ENCODE measurements around the gene GYPE. TPM values are rescaled to one million over a fixed set of nuclear protein-coding genes. Genes with fewer than 3 reads are reported as not detected.
"Not testable (repeated sequence)": the region's sequence is repeated elsewhere in the genome, so short reads cannot be mapped to it uniquely, and the experiment has no call there.

GYPE gene
- total RNA-seq, 1 experiment from 2014 or later = not detected

- H3K9me3 Mint-ChIP-seq (ENCODE audit: unreplicated experiment); H3K4me3 Mint-ChIP-seq (ENCODE audit: unreplicated experiment); BruUV-seq (replicated peaks); H3K27ac Mint-ChIP-seq (ENCODE audit: unreplicated experiment); intact Hi-C loops (cut with micrococcal nuclease; ENCODE audit: unreplicated experiment); H3K4me1 ChIP-seq; H3K27me3 Mint-ChIP-seq (ENCODE audit: insufficient read depth, unreplicated experiment); DNase-seq; H3K4me1 Mint-ChIP-seq (ENCODE audit: low read depth, unreplicated experiment); H3K36me3 Mint-ChIP-seq (ENCODE audit: insufficient read depth, unreplicated experiment); H3K36me3 ChIP-seq (ENCODE audit: control insufficient read depth, insufficient read depth, low read length); CTCF ChIA-PET; H3K4me3 ChIP-seq (ENCODE audit: low read depth, low read length); POLR2A ChIA-PET; H3K27me3 ChIP-seq (replicated peaks; ENCODE audit: control insufficient read depth, insufficient read depth, low read length); H3K9me3 ChIP-seq: not testable (repeated sequence)
Measured at GRCh38 chr4:143829239-143829620, 76.1 kb downstream of the GYPE start.

Other genes with a start within 250 kb of the GYPE start
- not detected in 2 replicates for gene FREM3, start 204.9 kb downstream of the GYPE start, total RNA-seq (2022)
- not detected in 2 replicates for gene GYPB, start 113.8 kb upstream of the GYPE start, total RNA-seq (2022)
- not detected in 2 replicates for gene GYPA, start 235.2 kb upstream of the GYPE start, total RNA-seq (2022)

Measured in Caco-2 (cell line).